H1 (cell line): ENCODE data around the gene DDX41. TPM values are rescaled to one million over a fixed set of nuclear protein-coding genes. Genes with fewer than 3 reads are reported as not detected.

Experiments
- CHD7 ChIP-seq: fragments of 300-600 bp; sonication (generic); IDR thresholded peaks from 2 replicates; pipeline ENCODE4 v1.7.1; 2012; ENCODE audit warnings: low read length, moderate library complexity, mild to moderate bottlenecking, inconsistent platforms; ENCODE audit not compliant: insufficient replicate concordance
- E2F6 ChIP-seq: IDR thresholded peaks from 2 replicates; pipeline ENCODE4 v1.6.1; 2012; ENCODE audit warnings: inconsistent platforms
- EGR1 ChIP-seq: IDR thresholded peaks from 2 replicates; pipeline ENCODE4 v1.6.1; 2011; ENCODE audit warnings: low read depth, low read length, borderline replicate concordance
- EP300 ChIP-seq, 2 experiments: IDR thresholded peaks; 1 replicate in 1 of 2; 2 replicates in 1 of 2; pipeline ENCODE4 v1.6.1; 2011 to 2012; ENCODE audit warnings: low read depth in 2 of 2, low read length in 2 of 2, mild to moderate bottlenecking in 2 of 2, borderline replicate concordance in 1 of 2, inconsistent platforms in 1 of 2, moderate library complexity in 1 of 2
- RXRA ChIP-seq: IDR thresholded peaks from 2 replicates; pipeline ENCODE4 v1.6.1; 2011; ENCODE audit warnings: low read depth, mild to moderate bottlenecking, low read length, moderate library complexity; ENCODE audit not compliant: insufficient read depth
- SAP30 ChIP-seq: fragments of 300-600 bp; sonication (generic); IDR thresholded peaks from 2 replicates; pipeline ENCODE4 v1.7.1; 2012; ENCODE audit warnings: low read length, moderate library complexity, mild to moderate bottlenecking, inconsistent platforms; ENCODE audit not compliant: insufficient read depth, insufficient replicate concordance
- SIRT6 ChIP-seq: IDR thresholded peaks from one replicate; pipeline ENCODE4 v1.7.1; 2012; ENCODE audit warnings: low read length, inconsistent platforms
- SP1 ChIP-seq: IDR thresholded peaks from 2 replicates; pipeline ENCODE4 v1.6.1; 2011; ENCODE audit warnings: low read depth, low read length
- YY1 ChIP-seq: IDR thresholded peaks from 2 replicates; pipeline ENCODE4 v1.6.1; 2011; ENCODE audit warnings: low read depth, mild to moderate bottlenecking, low read length
- ZNF274 ChIP-seq: IDR thresholded peaks from 2 replicates; pipeline ENCODE4 v1.7.0; 2012; ENCODE audit warnings: low read length, borderline replicate concordance; ENCODE audit errors: extremely low read depth
- polyA plus RNA-seq, 7 experiments: library from polyadenylated mRNA; depleted of rRNA in 3 of 7; stranded (reverse) in 5 of 7; unstranded in 2 of 7; fragments of >200 nt in 5 of 7; fragments of 200-250 nt in 2 of 7; gene quantifications; 1 replicate in 5 of 7; 2 replicates in 1 of 7; 4 replicates in 1 of 7; pipeline versions ENCODE4 v1.2.1 to v1.2.3, GENCODE V29; 2011 to 2013; ENCODE audit warnings: missing spikeins in 2 of 7, mixed read lengths in 2 of 7
- total RNA-seq: library from RNA; stranded (reverse); fragmentation: NEBNext Ultra II Directional; extraction: Animal tissue kit (Norgen Biotek cat#: 25700); gene quantifications from 2 replicates; pipeline ENCODE4 v1.2.1, GENCODE V29; 2021

DDX41 gene
- total and polyA plus RNA-seq, 2 of the 8 experiments (the other 6 are each of a cell fraction or from before 2014, with no cell fraction given), result 102 to 135 TPM

- TF ChIP-seq YY1, result peak; percentile 72; the same call in 1 of the 2 replicates
- no peak for TF ChIP-seq RXRA
- no peak for TF ChIP-seq SAP30
- TF ChIP-seq E2F6, result no peak
- 0 out of 3 replicates have a peak, but pooled peaks of 1 of the 2 experiments have one; percentile 36 for TF ChIP-seq EP300 (IDR thresholded peaks at IDR 0.05; ENCODE audit: borderline replicate concordance in 1 of 2, low read depth in 2 of 2, low read length in 2 of 2)
- no peak for TF ChIP-seq CHD7
- TF ChIP-seq EGR1, result no peak
- TF ChIP-seq SIRT6, result no peak
- no peak for TF ChIP-seq ZNF274
- TF ChIP-seq SP1, result peak; percentile 66; the same call in 1 of the 2 replicates
These were observed 25.3 kb downstream of the DDX41 start (continued) for GRCh38 chr5:177491429-177491945.
